GM12878 (cell line): Measurements from ENCODE around the gene DGKQ.

Experiments
- EP300 ChIP-seq, 2 experiments: fragments of 150-350 bp in 1 of 2; IDR thresholded peaks; 2 replicates each; pipeline ENCODE4 v1.6.1; 2011 to 2012; ENCODE audit warnings: low read depth in 2 of 2, low read length in 2 of 2, borderline replicate concordance in 1 of 2, improper control_type of control experiment in 1 of 2, inconsistent platforms in 1 of 2; ENCODE audit not compliant: control insufficient read depth in 1 of 2
- JUNB ChIP-seq: IDR thresholded peaks from 2 replicates; pipeline ENCODE4 v1.6.1; 2016; ENCODE audit warnings: antibody characterized with exemption, mild to moderate bottlenecking
- KLF5 ChIP-seq: fragments of 450-650 bp; IDR thresholded peaks from 2 replicates; pipeline ENCODE4 v1.6.1; 2014; ENCODE audit warnings: mild to moderate bottlenecking; ENCODE audit not compliant: partially characterized antibody
- NR2C2 ChIP-seq: IDR thresholded peaks from 2 replicates; pipeline ENCODE4 v1.6.1; 2011; ENCODE audit warnings: borderline replicate concordance, low read depth; ENCODE audit not compliant: control insufficient read depth, insufficient read length
- SKIL ChIP-seq: fragments of 450-650 bp; IDR thresholded peaks from 2 replicates; pipeline ENCODE4 v1.6.1; 2017; ENCODE audit warnings: mild to moderate bottlenecking, low read depth, inconsistent platforms; ENCODE audit not compliant: poor library complexity, severe bottlenecking
- SMAD1 ChIP-seq: fragments of 450-650 bp; IDR thresholded peaks from 2 replicates; pipeline ENCODE4 v1.6.1; 2018; ENCODE audit warnings: mild to moderate bottlenecking, low read depth; ENCODE audit not compliant: partially characterized antibody
- TF ChIP-seq, protein P1 (sequence below), 3 experiments: IDR thresholded peaks in 2 of 3; conservative IDR thresholded peaks in 1 of 3; 2 replicates each; pipeline ENCODE4 v1.5.1; 2011; ENCODE audit warnings: low read depth in 3 of 3, low read length in 3 of 3, mild to moderate bottlenecking in 3 of 3, control low read depth in 2 of 3, moderate library complexity in 2 of 3, inconsistent platforms in 1 of 3, mixed read lengths in 1 of 3; ENCODE audit not compliant: control insufficient read depth in 2 of 3, insufficient read depth in 1 of 3; ENCODE audit errors: extremely low read depth in 1 of 3

DNA sequence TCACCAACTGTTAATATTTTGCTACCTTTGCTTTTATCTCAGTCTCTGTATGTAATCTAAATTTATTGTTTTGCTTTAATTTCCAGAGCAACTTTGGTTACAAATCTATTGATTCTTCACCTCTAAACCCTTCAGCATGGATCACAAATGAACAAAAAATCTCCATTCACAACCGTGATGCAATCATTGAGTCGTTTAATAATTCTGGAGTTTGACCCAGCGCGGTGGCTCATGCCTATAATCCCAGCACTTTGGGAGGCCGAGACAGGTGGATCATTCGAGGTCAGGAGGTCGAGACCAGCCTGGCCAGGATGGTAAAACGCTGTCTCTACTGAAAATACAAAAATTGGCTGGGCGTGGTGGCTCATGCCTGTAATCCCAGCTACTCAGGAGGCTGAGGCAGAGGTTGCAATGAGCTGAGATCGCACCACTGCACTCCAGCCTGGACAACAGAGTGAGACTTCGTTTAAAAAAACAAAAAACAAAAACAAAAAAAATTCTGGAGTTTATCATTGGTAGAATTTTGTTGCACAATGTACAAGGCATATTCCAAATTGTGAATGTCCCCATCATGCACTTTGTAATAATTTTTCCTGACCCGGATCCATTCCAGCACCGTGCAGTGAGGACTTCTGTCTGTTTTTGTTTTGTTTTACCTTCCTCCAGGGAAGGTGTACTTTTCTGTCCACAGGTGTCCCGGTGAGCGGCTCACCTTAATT lies 11.1 kb upstream of the DGKQ start:
- TF ChIP-seq KLF5 (no peak), JUNB (no peak), NR2C2 (no peak), SMAD1 (no peak), EP300 (IDR thresholded peaks at IDR 0.05; ENCODE audit: borderline replicate concordance in 1 of 2, control insufficient read depth in 1 of 2, low read depth in 2 of 2, low read length in 2 of 2) (no peak), SKIL (no peak)
- TF ChIP-seq, protein P1, sequence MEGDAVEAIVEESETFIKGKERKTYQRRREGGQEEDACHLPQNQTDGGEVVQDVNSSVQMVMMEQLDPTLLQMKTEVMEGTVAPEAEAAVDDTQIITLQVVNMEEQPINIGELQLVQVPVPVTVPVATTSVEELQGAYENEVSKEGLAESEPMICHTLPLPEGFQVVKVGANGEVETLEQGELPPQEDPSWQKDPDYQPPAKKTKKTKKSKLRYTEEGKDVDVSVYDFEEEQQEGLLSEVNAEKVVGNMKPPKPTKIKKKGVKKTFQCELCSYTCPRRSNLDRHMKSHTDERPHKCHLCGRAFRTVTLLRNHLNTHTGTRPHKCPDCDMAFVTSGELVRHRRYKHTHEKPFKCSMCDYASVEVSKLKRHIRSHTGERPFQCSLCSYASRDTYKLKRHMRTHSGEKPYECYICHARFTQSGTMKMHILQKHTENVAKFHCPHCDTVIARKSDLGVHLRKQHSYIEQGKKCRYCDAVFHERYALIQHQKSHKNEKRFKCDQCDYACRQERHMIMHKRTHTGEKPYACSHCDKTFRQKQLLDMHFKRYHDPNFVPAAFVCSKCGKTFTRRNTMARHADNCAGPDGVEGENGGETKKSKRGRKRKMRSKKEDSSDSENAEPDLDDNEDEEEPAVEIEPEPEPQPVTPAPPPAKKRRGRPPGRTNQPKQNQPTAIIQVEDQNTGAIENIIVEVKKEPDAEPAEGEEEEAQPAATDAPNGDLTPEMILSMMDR (IDR thresholded peaks at IDR 0.05 in 2 of 3, conservative IDR thresholded peaks at IDR 0.05 in 1 of 3; ENCODE audit: control insufficient read depth in 2 of 3, extremely low read depth in 1 of 3, insufficient read depth in 1 of 3, low read depth in 3 of 3, low read length in 3 of 3), result no peak
